ENCODE measurements around the gene SETD6. TPM values are rescaled to one million over a fixed set of nuclear protein-coding genes. Genes with fewer than 3 reads are reported as not detected.
A peak's percentile ranks its signal among the peaks of the same experiment; 100 is the strongest.
"Not testable (repeated sequence)": the region's sequence is repeated elsewhere in the genome, so short reads cannot be mapped to it uniquely, and the experiment has no call there.

Gene SETD6
- polyA plus RNA-seq, 1 experiment: 7.4 TPM

DNA sequence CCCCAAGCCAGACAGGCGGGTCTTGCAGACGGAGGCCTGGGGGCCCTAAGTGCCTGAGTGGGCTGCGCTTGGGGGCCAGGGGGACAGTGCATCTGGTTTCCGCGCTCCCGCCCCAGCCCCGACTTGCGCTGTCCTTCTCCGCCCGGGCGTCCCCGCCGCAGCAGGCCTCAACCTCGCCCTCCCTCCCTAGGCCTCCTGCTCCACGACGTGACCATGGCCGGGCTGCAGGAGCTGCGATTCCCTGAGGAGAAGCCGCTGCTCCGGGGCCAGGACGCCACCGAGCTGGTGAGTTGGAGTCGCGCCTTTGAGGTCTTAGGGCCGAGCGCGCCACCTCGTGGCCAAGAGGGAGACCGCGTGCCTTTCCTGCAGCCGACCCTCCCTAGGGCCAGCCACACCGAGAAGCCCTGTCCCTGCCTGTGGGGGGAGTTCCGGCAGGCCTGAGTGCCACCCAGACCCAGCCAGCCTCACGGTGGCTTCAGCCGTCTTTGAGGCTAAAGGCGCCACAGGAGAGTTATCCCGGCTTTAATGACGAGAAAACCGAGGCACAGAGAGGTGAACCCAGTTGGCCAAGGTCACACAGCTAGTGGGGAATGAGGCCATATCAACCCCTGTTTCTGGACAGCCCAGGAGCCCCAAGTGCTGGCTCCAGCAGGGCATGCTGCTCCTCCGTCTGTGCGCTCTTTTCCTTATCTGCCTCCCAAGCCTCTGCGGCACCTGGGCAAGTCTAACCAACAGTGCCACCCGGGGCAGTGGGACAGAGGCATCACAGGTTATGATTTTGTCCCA lies 27.6 kb upstream of the SETD6 start:
- Histone ChIP-seq H3K36me3 (ENCODE audit: control insufficient read depth, insufficient read depth, low read length) (no peaks in the 10 kb centered on the region), H3K4me3 (ENCODE audit: low read depth, low read length) (no peak overlapping the region), H3K27me3 (ENCODE audit: control insufficient read depth, insufficient read depth, low read length) (peaks cover 2% of the 10 kb centered on the region; the same call in 1 of the 2 replicates)
- DNase-seq (ENCODE audit: low read depth): no peak
- TF ChIP-seq, protein P1, sequence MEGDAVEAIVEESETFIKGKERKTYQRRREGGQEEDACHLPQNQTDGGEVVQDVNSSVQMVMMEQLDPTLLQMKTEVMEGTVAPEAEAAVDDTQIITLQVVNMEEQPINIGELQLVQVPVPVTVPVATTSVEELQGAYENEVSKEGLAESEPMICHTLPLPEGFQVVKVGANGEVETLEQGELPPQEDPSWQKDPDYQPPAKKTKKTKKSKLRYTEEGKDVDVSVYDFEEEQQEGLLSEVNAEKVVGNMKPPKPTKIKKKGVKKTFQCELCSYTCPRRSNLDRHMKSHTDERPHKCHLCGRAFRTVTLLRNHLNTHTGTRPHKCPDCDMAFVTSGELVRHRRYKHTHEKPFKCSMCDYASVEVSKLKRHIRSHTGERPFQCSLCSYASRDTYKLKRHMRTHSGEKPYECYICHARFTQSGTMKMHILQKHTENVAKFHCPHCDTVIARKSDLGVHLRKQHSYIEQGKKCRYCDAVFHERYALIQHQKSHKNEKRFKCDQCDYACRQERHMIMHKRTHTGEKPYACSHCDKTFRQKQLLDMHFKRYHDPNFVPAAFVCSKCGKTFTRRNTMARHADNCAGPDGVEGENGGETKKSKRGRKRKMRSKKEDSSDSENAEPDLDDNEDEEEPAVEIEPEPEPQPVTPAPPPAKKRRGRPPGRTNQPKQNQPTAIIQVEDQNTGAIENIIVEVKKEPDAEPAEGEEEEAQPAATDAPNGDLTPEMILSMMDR (IDR thresholded peaks at IDR 0.05; ENCODE audit: insufficient read depth, low read depth, low read length): peak; percentile 97
- POLR2A ChIA-PET: no interaction called here
- CTCF ChIA-PET: interaction anchor here (0.6 to 9.7 kb wide), 35 partner anchors 8 to 590 kb away, joined by 3 to 190 read pairs (median 3); partner anchors contain the start of genes GINS3 and NDRG4

DNA sequence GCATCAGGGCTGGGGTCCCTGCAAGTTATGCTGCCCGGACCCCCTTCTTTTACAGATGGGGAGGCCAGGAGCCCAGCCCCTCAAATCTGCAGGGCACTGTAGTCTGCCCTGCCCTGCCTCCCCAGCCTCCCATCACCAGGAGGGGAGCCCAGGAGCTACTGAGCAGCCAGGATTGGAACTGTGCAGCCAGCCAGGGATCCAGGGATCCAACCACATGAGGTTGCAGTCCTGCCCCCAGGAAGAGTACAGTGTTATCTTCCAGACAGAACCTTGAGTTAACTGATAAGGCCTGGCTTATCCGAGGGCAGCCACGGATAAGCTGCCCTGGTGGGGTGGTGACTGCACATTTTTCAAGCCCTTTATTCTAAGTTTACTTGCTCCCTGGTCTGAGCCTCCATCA lies 26.8 kb upstream of the SETD6 start:
- POLR2A ChIA-PET: no interaction called here
- DNase-seq (ENCODE audit: low read depth): no peak
- TF ChIP-seq, protein P1 (IDR thresholded peaks at IDR 0.05; ENCODE audit: insufficient read depth, low read depth, low read length): no peak

DNA sequence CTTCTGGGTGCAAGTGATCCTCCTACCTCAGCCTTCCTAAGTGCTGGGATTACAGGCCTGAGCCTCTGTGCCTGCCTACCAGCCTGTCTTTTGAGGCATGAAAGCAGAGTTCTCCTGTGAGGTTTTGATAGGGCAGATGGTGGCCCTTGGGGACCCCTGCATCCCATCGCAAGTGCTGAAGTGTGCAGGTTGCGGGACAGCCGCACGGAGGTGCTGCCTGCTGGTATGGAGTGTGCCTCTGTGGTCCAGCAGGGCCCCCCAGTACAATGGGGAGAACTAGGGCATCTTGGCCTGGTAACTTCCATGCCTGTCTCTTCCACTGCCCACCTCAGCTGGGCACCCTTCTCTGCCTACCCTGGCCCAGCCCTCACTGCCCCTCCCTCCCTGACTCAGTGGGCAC lies 25.3 kb upstream of the SETD6 start:
- H3K4me3 ChIP-seq (ENCODE audit: low read depth, low read length): no peak overlapping the region
- ChIA-PET POLR2A (no interaction called here), CTCF (interaction anchor here (9.7 kb wide), 1 partner anchor 153 kb away, joined by 190 read pairs; no protein-coding TSS in a partner anchor)
- peaks cover 6% of the 10 kb centered on the region; the same call in 1 of the 2 replicates for H3K27me3 ChIP-seq (ENCODE audit: control insufficient read depth, insufficient read depth, low read length)
- no peak for DNase-seq (ENCODE audit: low read depth)
- H3K36me3 ChIP-seq (ENCODE audit: control insufficient read depth, insufficient read depth, low read length): no peaks in the 10 kb centered on the region
- TF ChIP-seq, protein P1 (IDR thresholded peaks at IDR 0.05; ENCODE audit: insufficient read depth, low read depth, low read length): no peak

More for the DNA sequence above, 26.8 kb upstream of the SETD6 start:
- H3K27me3 ChIP-seq (ENCODE audit: control insufficient read depth, insufficient read depth, low read length): peaks cover 4% of the 10 kb centered on the region; the same call in 1 of the 2 replicates
- CTCF ChIA-PET: interaction anchor here (0.6 to 9.7 kb wide), 19 partner anchors 7 to 456 kb away, joined by 3 to 190 read pairs (median 4); partner anchors contain the start of gene NDRG4
- no peak overlapping the region for H3K4me3 ChIP-seq (ENCODE audit: low read depth, low read length)
- no peaks in the 10 kb centered on the region for H3K36me3 ChIP-seq (ENCODE audit: control insufficient read depth, insufficient read depth, low read length)

DNA sequence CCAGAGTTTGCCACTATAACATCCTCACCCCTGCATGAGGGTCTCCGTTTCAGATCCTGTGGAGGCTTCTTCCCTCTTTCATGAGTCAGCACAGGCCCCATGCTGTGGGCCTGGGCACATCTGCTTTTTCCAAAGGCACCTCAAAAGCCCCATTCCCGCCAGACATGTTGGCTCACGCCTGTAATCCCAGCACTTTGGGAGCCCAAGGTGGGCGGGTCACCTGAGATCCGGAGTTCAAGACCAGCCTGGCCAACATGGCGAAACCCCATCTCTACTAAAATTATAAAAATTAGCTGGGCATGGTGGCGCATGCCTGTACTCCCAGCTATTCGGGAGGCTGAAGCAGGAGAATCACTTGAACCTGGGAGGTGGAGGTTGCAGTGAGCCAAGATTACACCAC lies 24.8 kb upstream of the SETD6 start:
- H3K4me3 ChIP-seq (ENCODE audit: low read depth, low read length); DNase-seq (ENCODE audit: low read depth); POLR2A ChIA-PET; H3K36me3 ChIP-seq (ENCODE audit: control insufficient read depth, insufficient read depth, low read length); H3K27me3 ChIP-seq (ENCODE audit: control insufficient read depth, insufficient read depth, low read length): not testable (repeated sequence)
- CTCF ChIA-PET: interaction anchor here (1.1 to 9.7 kb wide), 2 partner anchors 16 to 153 kb away, joined by 3 to 190 read pairs; no protein-coding TSS in a partner anchor

DNA sequence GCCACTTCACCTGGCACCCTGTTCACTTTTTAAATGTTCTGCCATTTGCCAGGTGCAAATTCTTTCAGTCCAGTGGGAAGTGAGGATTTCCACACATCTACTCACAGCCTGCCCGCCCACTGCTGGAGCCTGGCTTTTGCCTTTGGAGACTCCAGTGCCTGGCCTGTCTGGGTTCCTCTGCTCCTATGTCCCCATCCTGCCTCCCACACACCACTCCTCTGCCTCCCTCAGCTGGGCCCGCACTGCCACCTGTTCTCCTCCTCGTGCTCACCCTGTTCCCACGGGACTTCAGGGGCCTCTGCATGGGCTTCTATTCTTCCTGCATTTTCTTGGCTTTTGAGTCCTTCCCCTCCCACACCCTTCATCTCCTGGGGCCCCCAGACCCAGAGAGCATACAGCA lies 23.3 kb upstream of the SETD6 start:
- peaks cover 6% of the 10 kb centered on the region; the same call in 1 of the 2 replicates for H3K27me3 ChIP-seq (ENCODE audit: control insufficient read depth, insufficient read depth, low read length)
- no peaks in the 10 kb centered on the region for H3K36me3 ChIP-seq (ENCODE audit: control insufficient read depth, insufficient read depth, low read length)
- TF ChIP-seq, protein P1 (IDR thresholded peaks at IDR 0.05; ENCODE audit: insufficient read depth, low read depth, low read length): no peak
- DNase-seq (ENCODE audit: low read depth): no peak
- no peak overlapping the region for H3K4me3 ChIP-seq (ENCODE audit: low read depth, low read length)
- ChIA-PET CTCF (interaction anchor here (9.7 kb wide), 1 partner anchor 155 kb away, joined by 190 read pairs; no protein-coding TSS in a partner anchor), POLR2A (no interaction called here)
